C4-2B (cell line): Measurements from ENCODE around the gene SLC22A4.

Experiments
- CTCF ChIP-seq: fragments of 450-650 bp; conservative IDR thresholded peaks from 2 replicates; pipeline ENCODE4 v1.5.1; 2017; ENCODE audit warnings: mild to moderate bottlenecking
- ZFX ChIP-seq: fragments of 450-650 bp; IDR thresholded peaks from 2 replicates; pipeline ENCODE4 v1.6.1; 2017

- TF ChIP-seq CTCF, result no peak
- TF ChIP-seq ZFX, result no peak
Observed at GRCh38 chr5:132365213-132365612, 71.0 kb downstream of the SLC22A4 start.
